Psoas muscle (tissue), 8 donors: ENCODE measurements around the gene TMED3. TPM values are rescaled to one million over a fixed set of nuclear protein-coding genes. Genes with fewer than 3 reads are reported as not detected.
A peak's percentile ranks its signal among the peaks of the same experiment; 100 is the strongest.
"Not testable (repeated sequence)": the region's sequence is repeated elsewhere in the genome, so short reads cannot be mapped to it uniquely, and the experiment has no call there.

Experiments used
- ATAC-seq, 4 donors: fragments of 200-7000 bp; cut with Tn5 transposase; one replicate each; pipeline ENCODE4 v1.9.1; 2020; ENCODE audit warnings: moderate library complexity in 3 of 4, mild to moderate bottlenecking in 2 of 4
- DNase-seq, 2 donors: peaks; one replicate each; pipeline ENCODE4 v3.0.0-alpha.2; 2020
- H3K27ac ChIP-seq: fragments of 200-600 bp; one replicate; pipeline ENCODE4 v1.8.0; 2022
- H3K27me3 ChIP-seq, 3 donors: fragments of 200-600 bp in 1 of 3; one replicate each; pipeline versions ENCODE4 v1.6.1 to v1.8.0; 2013 to 2022; ENCODE audit warnings: low read length in 2 of 3, mild to moderate bottlenecking in 2 of 3, moderate library complexity in 1 of 3; ENCODE audit not compliant: insufficient read depth in 3 of 3
- H3K36me3 ChIP-seq, 2 donors: fragments of 200-600 bp in 1 of 2; one replicate each; pipeline versions ENCODE4 v1.6.1 to v1.8.0; 2013 to 2022; ENCODE audit warnings: low read depth in 1 of 2, mild to moderate bottlenecking in 1 of 2, moderate library complexity in 1 of 2; ENCODE audit not compliant: insufficient read depth in 1 of 2
- H3K4me1 ChIP-seq: fragments of 200-600 bp; one replicate; pipeline ENCODE4 v1.8.0; 2022
- H3K4me3 ChIP-seq: fragments of 200-600 bp; one replicate; pipeline ENCODE4 v1.8.0; 2022; ENCODE audit warnings: mild to moderate bottlenecking
- H3K9me3 ChIP-seq: fragments of 200-600 bp; one replicate; pipeline ENCODE4 v1.8.0; 2022
- CTCF ChIP-seq: fragments of 200-600 bp; IDR thresholded peaks from one replicate; pipeline ENCODE4 v1.8.0; 2022; ENCODE audit warnings: antibody characterized with exemption
- WGBS, 3 donors: extraction: QIAGEN DNeasy Blood & Tissue Kit; methylation state at CpG; one replicate each; pipeline versions ENCODE4 v1.1.6 to v1.1.7; 2013; 5-methylcytosine and 5-hydroxymethylcytosine counted together
- intact Hi-C, 2 donors: fragments of 100-400 bp; cut with DNase I; formaldehyde crosslinking; loops; one replicate each; pipeline versions ENCODE4 v1.11.0 to v1.14.2; 2022
- polyA plus RNA-seq, 3 donors: library from polyadenylated mRNA; stranded (reverse); fragments of 200-250 nt; gene quantifications; one replicate each; pipeline ENCODE4 v1.2.3, GENCODE V29; 2013
- total RNA-seq, 4 donors: library from RNA; stranded (reverse); fragmentation: NEBNext Ultra II Directional in 2 of 4; extraction: Animal tissue kit (Norgen Biotek cat#: 25700) in 2 of 4; gene quantifications; one replicate each; pipeline versions ENCODE4 v1.2.1 to v1.2.4, GENCODE V29; 2021 to 2023
- donor health status: healthy with polysubstance abuse.
- donor health status: DM: no; HTN: no; CAD: no; lungs with moderate emphysema.
- donor health status: Bipolar disorder and iron deficiency.
- donor health status: healthy.
- donor health status: DM: yes; HTN: yes; CAD: no.
- donor health status: DM: no; HTN: no; CAD: no.
- donor health status: DM: no; HTN: no; CAD: no.
- donor health status: DM: yes; HTN: yes; CAD: no.

The TMED3 gene
- total and polyA plus RNA-seq, 7 donors, result 1.3 to 4.8 (median 2.9) TPM

GRCh38 chr15:79315623-79316328, 4.9 kb downstream of the TMED3 start:
- ATAC-seq (peak in 3 of 4 donors; percentile 73 to 89 (median 76)), DNase-seq (no peak)
- no peaks in the 10 kb centered on the region for H3K36me3 ChIP-seq

GRCh38 chr15:79316864-79317263, 6.0 kb downstream of the TMED3 start:
- no peak for TF ChIP-seq CTCF
- no peak overlapping the region for H3K27ac ChIP-seq
- peaks cover 6% of the 10 kb centered on the region for H3K4me1 ChIP-seq
- DNase-seq, result no peak
- no peak overlapping the region for H3K4me3 ChIP-seq
- no peak for ATAC-seq
- 76 to 94% (median 85%) methylated on average over 9 of the region's 9 CpGs for WGBS, 3 donors
- intact Hi-C loops, result no loop called here
- no peaks in the 10 kb centered on the region for H3K36me3 ChIP-seq
- peaks cover 0 to 8% (median 2%) of the 10 kb centered on the region in 3 donors for H3K27me3 ChIP-seq
- no peaks in the 10 kb centered on the region for H3K9me3 ChIP-seq

More at GRCh38 chr15:79315623-79316328, 4.9 kb downstream of the TMED3 start:
- TF ChIP-seq CTCF, result no peak
- Histone ChIP-seq H3K27ac (no peak overlapping the region), H3K9me3 (no peaks in the 10 kb centered on the region), H3K27me3 (peaks cover 0 to 19% (median 8%) of the 10 kb centered on the region in 3 donors), H3K4me3 (no peak overlapping the region), H3K4me1 (peaks cover 6% of the 10 kb centered on the region)
- 32 to 46% (median 35%) methylated on average over 10 of the region's 10 CpGs for WGBS, 3 donors
- intact Hi-C loops, result no loop called here

- H3K27me3 ChIP-seq, H3K36me3 ChIP-seq, H3K27ac ChIP-seq, H3K4me3 ChIP-seq, H3K4me1 ChIP-seq, DNase-seq, ATAC-seq, intact Hi-C loops, H3K9me3 ChIP-seq: not testable (repeated sequence)
- 94 to 98% (median 97%) methylated on average over 9 of the region's 9 CpGs for WGBS, 3 donors
These were observed 9.1 kb downstream of the TMED3 start for GRCh38 chr15:79319973-79320372.

GRCh38 chr15:79321876-79322275, 11.0 kb downstream of the TMED3 start:
- Histone ChIP-seq H3K36me3 (no peaks in the 10 kb centered on the region), H3K9me3 (no peaks in the 10 kb centered on the region), H3K27me3 (no peaks in the 10 kb centered on the region), H3K4me1 (no peaks in the 10 kb centered on the region), H3K27ac (no peak overlapping the region), H3K4me3 (no peak overlapping the region)
- no peak for ATAC-seq
- 90 to 93% (median 92%) methylated on average over 14 of the region's 14 CpGs for WGBS, 3 donors
- no peak for DNase-seq
- intact Hi-C loops, result no loop called here
- no peak for TF ChIP-seq CTCF

GRCh38 chr15:79322306-79322705, 11.4 kb downstream of the TMED3 start:
- no peaks in the 10 kb centered on the region for H3K9me3 ChIP-seq
- TF ChIP-seq CTCF, result no peak
- no peak for ATAC-seq
- 92 to 95% (median 93%) methylated on average over 3 of the region's 3 CpGs for WGBS, 3 donors
- no peaks in the 10 kb centered on the region for H3K27me3 ChIP-seq
- H3K4me1 ChIP-seq, result no peaks in the 10 kb centered on the region
- H3K4me3 ChIP-seq, result no peak overlapping the region
- DNase-seq, result no peak
- intact Hi-C loops, result no loop called here
- H3K27ac ChIP-seq, result no peak overlapping the region
- H3K36me3 ChIP-seq, result no peaks in the 10 kb centered on the region
